HCT116 (cell line): ENCODE data around the gene C11orf58. TPM values are rescaled to one million over a fixed set of nuclear protein-coding genes. Genes with fewer than 3 reads are reported as not detected.

ENCODE experiments used
- ATAC-seq: fragments of 200-7000 bp; cut with Tn5 transposase; 2 replicates; pipeline ENCODE4 v1.9.1; 2020; ENCODE audit warnings: mild to moderate bottlenecking, moderate library complexity
- BruUV-seq: library from RNA; stranded (reverse); fragments of 400-500 nt; replicated peaks from 2 replicates; lab custom pipeline; 2021; lab: Mats Ljungman, UMichigan
- CTCF ChIA-PET: fragments of 300-600 bp; sonication (Branson Sonifier 250); formaldehyde crosslinking; loops from one replicate; lab custom pipeline; 2021; ENCODE audit warnings: antibody characterized with exemption; lab: Charles Lee
- POLR2A ChIA-PET: fragments of 300-600, 350-600 bp; sonication (Branson Sonifier 250); formaldehyde crosslinking; loops from one replicate; lab custom pipeline; 2021; ENCODE audit warnings: antibody characterized with exemption; lab: Charles Lee
- RAD21 ChIA-PET, 2 experiments: fragments of 300-600 bp; sonication (Branson Sonifier 250); formaldehyde crosslinking; loops; one replicate each; lab custom pipeline; 2023; ENCODE audit warnings: low total read pairs in 2 of 2; ENCODE audit not compliant: uncharacterized antibody in 2 of 2, unreplicated experiment in 2 of 2, low non-redundant PET in 1 of 2; lab: Charles Lee
- DNase-seq: peaks from one replicate; pipeline ENCODE4 v3.0.0-alpha.2; 2010; ENCODE audit warnings: low read depth, low spot score
- H2AFZ ChIP-seq: fragments of 200-600 bp; shearing (Covaris generic), sonication (generic); 2 replicates; pipeline ENCODE4 v1.6.1; 2017; ENCODE audit warnings: low read depth, mixed run types, mixed read lengths, antibody characterized with exemption, low read length; ENCODE audit not compliant: poor library complexity, severe bottlenecking
- H3K27ac ChIP-seq: 2 replicates; pipeline ENCODE4 v1.5.1; 2012; ENCODE audit warnings: low read depth, low read length
- H3K27me3 ChIP-seq: fragments of 200-600 bp; sonication (generic); 2 replicates; pipeline ENCODE4 v1.6.1; 2016; ENCODE audit warnings: mixed run types, low read length, mixed read lengths; ENCODE audit not compliant: insufficient read depth
- H3K36me3 ChIP-seq, 2 experiments: fragments of 200-500 bp in 1 of 2; fragments of 200-600 bp in 1 of 2; sonication (Bioruptor generic) in 1 of 2; sonication (generic) in 1 of 2; 2 replicates each; pipeline versions ENCODE4 v1.5.1 to v1.6.1; 2014 to 2016; ENCODE audit warnings: low read length in 2 of 2, inconsistent platforms in 1 of 2, mixed read lengths in 1 of 2, mixed run types in 1 of 2; ENCODE audit not compliant: insufficient read depth in 2 of 2, control insufficient read depth in 1 of 2
- H3K4me1 ChIP-seq, 2 experiments: fragments of 200-600 bp in 1 of 2; sonication (generic) in 1 of 2; 2 replicates each; pipeline versions ENCODE4 v1.5.1 to v1.6.1; 2012 to 2017; ENCODE audit warnings: low read length in 2 of 2, inconsistent platforms in 1 of 2, mild to moderate bottlenecking in 1 of 2, mixed read lengths in 1 of 2, mixed run types in 1 of 2, moderate library complexity in 1 of 2; ENCODE audit not compliant: insufficient read depth in 2 of 2, control insufficient read depth in 1 of 2
- H3K4me2 ChIP-seq: fragments of 200-600 bp; sonication (generic); 2 replicates; pipeline ENCODE4 v1.6.1; 2017; ENCODE audit warnings: mixed run types, low read length, mixed read lengths
- H3K4me3 ChIP-seq, 2 experiments: fragments of 200-600 bp in 1 of 2; sonication (generic) in 1 of 2; replicated peaks in 1 of 2; 2 replicates each; pipeline ENCODE4 v1.5.1; 2011 to 2016; ENCODE audit warnings: low read length in 2 of 2, control low read depth in 1 of 2, low read depth in 1 of 2, mild to moderate bottlenecking in 1 of 2, mixed read lengths in 1 of 2, mixed run types in 1 of 2
- H3K79me2 ChIP-seq: fragments of 200-600 bp; sonication (generic); 2 replicates; pipeline ENCODE4 v1.6.1; 2017; ENCODE audit warnings: mild to moderate bottlenecking, mixed run types, low read length, moderate library complexity, mixed read lengths; ENCODE audit not compliant: insufficient read depth
- H3K9ac ChIP-seq: fragments of 200-600 bp; sonication (generic); 2 replicates; pipeline ENCODE4 v1.6.1; 2016; ENCODE audit warnings: low read length, mixed read lengths
- H3K9me2 ChIP-seq: fragments of 200-600 bp; sonication (generic), shearing (Covaris generic); 2 replicates; pipeline ENCODE4 v1.6.1; 2017; ENCODE audit warnings: mixed run types, mild to moderate bottlenecking, moderate library complexity; ENCODE audit not compliant: insufficient read depth
- H3K9me3 ChIP-seq, 2 experiments: fragments of 200-500 bp in 1 of 2; fragments of 200-600 bp in 1 of 2; sonication (Bioruptor generic) in 1 of 2; sonication (generic) in 1 of 2; 2 replicates each; pipeline ENCODE4 v1.6.1; 2014 to 2017; ENCODE audit warnings: low read length in 2 of 2, mixed read lengths in 2 of 2, inconsistent platforms in 1 of 2, low read depth in 1 of 2, mild to moderate bottlenecking in 1 of 2, mixed run types in 1 of 2, moderate library complexity in 1 of 2; ENCODE audit not compliant: control insufficient read depth in 1 of 2, insufficient read depth in 1 of 2
- H4K20me1 ChIP-seq: fragments of 200-600 bp; sonication (generic), shearing (Covaris generic); 2 replicates; pipeline ENCODE4 v1.6.1; 2017; ENCODE audit warnings: mixed run types, mild to moderate bottlenecking, moderate library complexity; ENCODE audit not compliant: insufficient read depth
- CBX3 ChIP-seq: IDR thresholded peaks from 2 replicates; pipeline ENCODE4 v1.6.1; 2012; ENCODE audit warnings: low read depth
- EGR1 ChIP-seq: IDR thresholded peaks from 2 replicates; pipeline ENCODE4 v1.6.1; 2012; ENCODE audit warnings: low read depth
- EZH2 ChIP-seq: fragments of 200-600 bp; sonication (generic); IDR thresholded peaks from 2 replicates; pipeline ENCODE4 v1.6.1; 2017; ENCODE audit warnings: antibody characterized with exemption, mixed run types
- EZH2phosphoT487 ChIP-seq: fragments of 200-600 bp; IDR thresholded peaks from 2 replicates; pipeline ENCODE4 v1.6.1; 2018; ENCODE audit warnings: antibody characterized with exemption, borderline replicate concordance
- SRF ChIP-seq: IDR thresholded peaks from 2 replicates; pipeline ENCODE4 v1.6.1; 2012; ENCODE audit warnings: low read depth
- TCF7L2 ChIP-seq: IDR thresholded peaks from 2 replicates; pipeline ENCODE4 v1.7.0; 2011; ENCODE audit warnings: borderline replicate concordance, inconsistent platforms; ENCODE audit not compliant: insufficient read depth, insufficient read length; ENCODE audit errors: extremely low read depth
- YY1 ChIP-seq: IDR thresholded peaks from 2 replicates; pipeline ENCODE4 v1.6.1; 2011; ENCODE audit warnings: low read length, low read depth, moderate library complexity, mild to moderate bottlenecking; ENCODE audit not compliant: insufficient replicate concordance; ENCODE audit errors: extremely low read depth
- intact Hi-C: fragments of 100-400 bp; cut with micrococcal nuclease; formaldehyde crosslinking; loops from 2 replicates; pipeline ENCODE4 v1.10.0; 2022
- total RNA-seq: library from RNA; stranded (reverse); gene quantifications from one replicate; pipeline ENCODE4 v1.2.1, GENCODE V29; 2021; ENCODE audit not compliant: unreplicated experiment
- TF ChIP-seq, protein P1 (sequence below): IDR thresholded peaks from 2 replicates; pipeline ENCODE4 v1.6.1; 2012
- TF ChIP-seq, protein P2 (sequence below): IDR thresholded peaks from 2 replicates; pipeline ENCODE4 v1.6.1; 2011; ENCODE audit warnings: mild to moderate bottlenecking, low read length, moderate library complexity; ENCODE audit not compliant: insufficient replicate concordance; ENCODE audit errors: extremely low read depth
- TF ChIP-seq, protein P3 (sequence below): IDR thresholded peaks from 2 replicates; pipeline ENCODE4 v1.6.1; 2012

C11orf58 gene
- total RNA-seq, 1 experiment from 2014 or later: 108 TPM

DNA sequence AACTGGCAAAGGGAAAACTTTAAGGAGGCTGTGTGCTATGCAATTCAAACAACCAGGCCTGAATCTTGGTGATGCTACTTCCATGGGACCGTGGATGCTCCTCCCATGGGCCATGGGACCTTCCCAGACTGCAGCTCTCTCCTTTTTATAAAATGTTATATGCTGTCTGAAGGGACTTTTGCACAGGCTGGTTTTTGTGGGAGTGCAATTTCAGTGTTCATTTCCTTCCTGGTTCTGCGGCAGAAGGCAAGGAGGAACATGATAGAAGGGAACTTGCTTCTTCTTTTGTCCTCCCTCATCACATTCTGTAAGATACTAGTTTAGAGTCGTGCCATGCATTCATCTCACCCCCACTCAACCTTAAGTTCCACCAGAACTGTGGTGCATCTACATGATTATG, 68.9 kb downstream of the C11orf58 start:
- H3K27me3 ChIP-seq: no peaks in the 10 kb centered on the region

More for the DNA sequence above, 68.9 kb downstream of the C11orf58 start:
- H2AFZ ChIP-seq: no peak overlapping the region
- ChIA-PET RAD21 (no interaction called here), CTCF (interaction anchor here (0.6 kb wide), 1 partner anchor 16 kb away, joined by 3 read pairs; no protein-coding TSS in a partner anchor), POLR2A (no interaction called here)
- H3K9me3 ChIP-seq: no peaks in the 10 kb centered on the region
- no TSS peak for BruUV-seq
- TF ChIP-seq TCF7L2: no peak
- TF ChIP-seq EGR1: no peak
- no peak for TF ChIP-seq YY1
- TF ChIP-seq CBX3: no peak
- TF ChIP-seq EZH2phosphoT487: no peak
- TF ChIP-seq SRF: no peak
- TF ChIP-seq, protein P1, sequence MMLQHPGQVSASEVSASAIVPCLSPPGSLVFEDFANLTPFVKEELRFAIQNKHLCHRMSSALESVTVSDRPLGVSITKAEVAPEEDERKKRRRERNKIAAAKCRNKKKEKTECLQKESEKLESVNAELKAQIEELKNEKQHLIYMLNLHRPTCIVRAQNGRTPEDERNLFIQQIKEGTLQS: no peak
- TF ChIP-seq, protein P2, sequence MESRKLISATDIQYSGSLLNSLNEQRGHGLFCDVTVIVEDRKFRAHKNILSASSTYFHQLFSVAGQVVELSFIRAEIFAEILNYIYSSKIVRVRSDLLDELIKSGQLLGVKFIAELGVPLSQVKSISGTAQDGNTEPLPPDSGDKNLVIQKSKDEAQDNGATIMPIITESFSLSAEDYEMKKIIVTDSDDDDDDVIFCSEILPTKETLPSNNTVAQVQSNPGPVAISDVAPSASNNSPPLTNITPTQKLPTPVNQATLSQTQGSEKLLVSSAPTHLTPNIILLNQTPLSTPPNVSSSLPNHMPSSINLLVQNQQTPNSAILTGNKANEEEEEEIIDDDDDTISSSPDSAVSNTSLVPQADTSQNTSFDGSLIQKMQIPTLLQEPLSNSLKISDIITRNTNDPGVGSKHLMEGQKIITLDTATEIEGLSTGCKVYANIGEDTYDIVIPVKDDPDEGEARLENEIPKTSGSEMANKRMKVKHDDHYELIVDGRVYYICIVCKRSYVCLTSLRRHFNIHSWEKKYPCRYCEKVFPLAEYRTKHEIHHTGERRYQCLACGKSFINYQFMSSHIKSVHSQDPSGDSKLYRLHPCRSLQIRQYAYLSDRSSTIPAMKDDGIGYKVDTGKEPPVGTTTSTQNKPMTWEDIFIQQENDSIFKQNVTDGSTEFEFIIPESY: no peak
- no peak for TF ChIP-seq EZH2
- TF ChIP-seq, protein P3, sequence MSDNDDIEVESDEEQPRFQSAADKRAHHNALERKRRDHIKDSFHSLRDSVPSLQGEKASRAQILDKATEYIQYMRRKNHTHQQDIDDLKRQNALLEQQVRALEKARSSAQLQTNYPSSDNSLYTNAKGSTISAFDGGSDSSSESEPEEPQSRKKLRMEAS: no peak
- no peak overlapping the region for H3K4me3 ChIP-seq
- H3K79me2 ChIP-seq: no peaks in the 10 kb centered on the region
- H3K4me2 ChIP-seq: no peak overlapping the region
- H4K20me1 ChIP-seq: no peaks in the 10 kb centered on the region
- no peak overlapping the region for H3K27ac ChIP-seq
- H3K36me3 ChIP-seq: no peaks in the 10 kb centered on the region
- DNase-seq: no peak
- no peak overlapping the region for H3K9ac ChIP-seq
- H3K4me1 ChIP-seq: no peaks in the 10 kb centered on the region; a peak in 1 of 4 replicates
- ATAC-seq: no peak
- H3K9me2 ChIP-seq: no peaks in the 10 kb centered on the region; the same call in 1 of the 2 replicates
- intact Hi-C loops: no loop called here
